Kidney epithelial cell (primary cell): ENCODE measurements around the gene TTC9. TPM values are rescaled to one million over a fixed set of nuclear protein-coding genes. Genes with fewer than 3 reads are reported as not detected.

ENCODE experiments used
- DNase-seq: peaks from one replicate; pipeline ENCODE4 v3.0.0-alpha.2; 2010; ENCODE audit warnings: low read depth
- H3K27me3 ChIP-seq: 2 replicates; pipeline ENCODE4 v1.6.0; 2011; ENCODE audit warnings: low read length; ENCODE audit not compliant: control insufficient read depth, insufficient read depth
- H3K36me3 ChIP-seq: 2 replicates; pipeline ENCODE4 v1.5.1; 2011; ENCODE audit warnings: low read length; ENCODE audit not compliant: control insufficient read depth, insufficient read depth
- H3K4me3 ChIP-seq: 2 replicates; pipeline ENCODE4 v1.5.1; 2011; ENCODE audit warnings: low read depth, mild to moderate bottlenecking, control low read depth, low read length
- total RNA-seq: library from RNA; depleted of rRNA; stranded (reverse); fragments of >200 nt; gene quantifications from 2 replicates; pipeline ENCODE4 v1.2.3, GENCODE V29; 2015
- TF ChIP-seq, protein P1 (sequence below): IDR thresholded peaks from 2 replicates; pipeline ENCODE4 v1.5.1; 2011; ENCODE audit warnings: mild to moderate bottlenecking, moderate library complexity, low read length, control low read depth, inconsistent platforms; ENCODE audit not compliant: insufficient read depth, poor library complexity, severe bottlenecking

TTC9 gene
- total RNA-seq, 1 donor from 2014 or later, result 16.5 TPM

- TF ChIP-seq, protein P1, sequence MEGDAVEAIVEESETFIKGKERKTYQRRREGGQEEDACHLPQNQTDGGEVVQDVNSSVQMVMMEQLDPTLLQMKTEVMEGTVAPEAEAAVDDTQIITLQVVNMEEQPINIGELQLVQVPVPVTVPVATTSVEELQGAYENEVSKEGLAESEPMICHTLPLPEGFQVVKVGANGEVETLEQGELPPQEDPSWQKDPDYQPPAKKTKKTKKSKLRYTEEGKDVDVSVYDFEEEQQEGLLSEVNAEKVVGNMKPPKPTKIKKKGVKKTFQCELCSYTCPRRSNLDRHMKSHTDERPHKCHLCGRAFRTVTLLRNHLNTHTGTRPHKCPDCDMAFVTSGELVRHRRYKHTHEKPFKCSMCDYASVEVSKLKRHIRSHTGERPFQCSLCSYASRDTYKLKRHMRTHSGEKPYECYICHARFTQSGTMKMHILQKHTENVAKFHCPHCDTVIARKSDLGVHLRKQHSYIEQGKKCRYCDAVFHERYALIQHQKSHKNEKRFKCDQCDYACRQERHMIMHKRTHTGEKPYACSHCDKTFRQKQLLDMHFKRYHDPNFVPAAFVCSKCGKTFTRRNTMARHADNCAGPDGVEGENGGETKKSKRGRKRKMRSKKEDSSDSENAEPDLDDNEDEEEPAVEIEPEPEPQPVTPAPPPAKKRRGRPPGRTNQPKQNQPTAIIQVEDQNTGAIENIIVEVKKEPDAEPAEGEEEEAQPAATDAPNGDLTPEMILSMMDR, result no peak
- DNase-seq, result no peak
- Histone ChIP-seq H3K36me3 (no peaks in the 10 kb centered on the region), H3K4me3 (no peak overlapping the region), H3K27me3 (no peaks in the 10 kb centered on the region)
Measured at GRCh38 chr14:70708717-70709570, 67.2 kb downstream of the TTC9 start.

DNA sequence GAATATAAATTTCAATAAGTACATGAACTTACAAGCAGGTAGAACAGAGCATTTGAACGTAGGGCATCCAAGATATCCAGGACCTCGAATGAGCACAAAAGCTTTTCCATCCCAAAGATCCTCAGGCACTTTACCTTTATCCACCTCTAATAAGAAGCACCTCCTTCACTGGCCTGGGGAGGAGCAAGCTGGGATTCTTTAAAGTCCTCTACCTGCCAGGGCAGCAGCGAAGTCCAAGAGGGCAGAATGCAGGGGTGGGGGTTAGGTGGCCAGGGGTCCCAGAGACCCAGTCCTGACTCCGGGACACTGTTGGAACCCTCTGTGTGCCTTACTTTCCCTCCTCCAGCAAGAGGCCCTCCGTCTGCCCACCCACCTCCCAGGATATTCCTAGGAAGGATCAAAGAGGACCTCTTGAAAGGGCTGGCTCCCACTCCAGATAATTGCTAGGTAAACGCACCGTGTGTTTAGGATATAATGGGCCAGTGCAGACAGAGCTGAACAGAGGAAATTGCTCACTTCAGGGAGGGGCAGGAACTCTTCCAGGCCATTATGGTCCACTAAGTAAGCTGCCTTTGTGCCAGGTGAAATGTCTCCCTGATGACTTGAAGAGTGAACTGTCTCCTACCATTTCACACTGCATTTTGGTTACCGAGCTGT lies 68.1 kb downstream of the TTC9 start:
- TF ChIP-seq, protein P1, result no peak
- H3K4me3 ChIP-seq, result no peak overlapping the region
- H3K36me3 ChIP-seq, result no peaks in the 10 kb centered on the region
- no peak for DNase-seq
- H3K27me3 ChIP-seq, result no peaks in the 10 kb centered on the region

- H3K27me3 ChIP-seq, result no peaks in the 10 kb centered on the region
- no peak overlapping the region for H3K4me3 ChIP-seq
- TF ChIP-seq, protein P1, result no peak
- no peaks in the 10 kb centered on the region for H3K36me3 ChIP-seq
- no peak for DNase-seq
Measured at GRCh38 chr14:70711451-70711850, 69.7 kb downstream of the TTC9 start.

DNA sequence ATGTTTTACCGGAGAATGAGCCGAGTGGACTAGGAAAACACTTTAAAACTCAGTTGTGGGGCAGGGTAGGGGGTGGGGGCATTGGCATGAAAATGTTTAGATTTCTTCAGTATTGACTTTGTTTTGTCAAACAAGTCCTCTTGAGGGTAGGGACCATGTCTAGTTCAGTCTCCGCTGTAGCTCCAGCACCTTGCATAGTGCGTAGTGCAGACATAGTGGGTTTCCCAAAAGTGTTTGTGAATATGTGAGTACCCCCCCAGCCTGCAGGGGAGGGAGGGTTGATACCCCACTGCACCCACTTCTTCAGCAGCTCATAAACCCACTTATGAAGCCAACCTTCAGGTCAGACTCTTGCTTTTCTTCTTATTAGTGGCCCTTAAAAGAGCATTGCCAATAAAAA lies 71.4 kb downstream of the TTC9 start:
- no peak for DNase-seq
- TF ChIP-seq, protein P1, result no peak
- no peaks in the 10 kb centered on the region for H3K27me3 ChIP-seq
- no peaks in the 10 kb centered on the region for H3K36me3 ChIP-seq
- H3K4me3 ChIP-seq, result no peak overlapping the region

- H3K36me3 ChIP-seq, result no peaks in the 10 kb centered on the region
- no peak overlapping the region for H3K4me3 ChIP-seq
- no peaks in the 10 kb centered on the region for H3K27me3 ChIP-seq
- TF ChIP-seq, protein P1, result no peak
- no peak for DNase-seq
Measured at GRCh38 chr14:70713511-70713916, 71.8 kb downstream of the TTC9 start.
